Stomach (tissue), 8 donors: ENCODE data around the gene EIF3K. TPM values are rescaled to one million over a fixed set of nuclear protein-coding genes. Genes with fewer than 3 reads are reported as not detected.

ENCODE experiments used
- polyA plus RNA-seq, 3 donors: library from polyadenylated mRNA; stranded (reverse); fragments of 200-250 nt; gene quantifications; one replicate each; pipeline ENCODE4 v1.2.3, GENCODE V29; 2013
- total RNA-seq, 5 donors: library from RNA; depleted of rRNA; stranded (reverse); fragments of >200 nt; gene quantifications; one replicate each; pipeline versions ENCODE4 v1.1.0 to v1.2.3, GENCODE V29; 2014 to 2016
- donor health status: healthy with polysubstance abuse.
- donor health status: Bipolar disorder and iron deficiency.
- donor health status: healthy.

The EIF3K gene
- total and polyA plus RNA-seq, 8 donors, result 203 to 889 (median 348) TPM

Other genes with a start within 250 kb of the EIF3K start
- 100 to 1,000 TPM in 2 of 5 donors, 10 to 100 TPM in 3; 10.7 to 282 (median 92.4) TPM for gene PSMD8, start 244.6 kb upstream of the EIF3K start, total RNA-seq
- gene PSMD8, start 244.6 kb upstream of the EIF3K start, polyA plus RNA-seq, result 100 to 1,000 TPM in 2 of 3 donors, 10 to 100 TPM in 1; 99.3 to 150 (median 116) TPM
- gene GGN, start 231.2 kb upstream of the EIF3K start, total RNA-seq, result not detected
- gene GGN, start 231.2 kb upstream of the EIF3K start, polyA plus RNA-seq, result under 1 TPM in 2 of 3 donors, not detected in 1; 0.19 to 0.30 TPM
- gene SPRED3, start 230.5 kb upstream of the EIF3K start, total RNA-seq, result 1 to 10 TPM in 2 of 5 donors, not detected in 3; 1.7 to 3.6 TPM
- under 1 TPM in 2 of 3 donors, not detected in 1; 0.12 to 0.33 TPM for gene SPRED3, start 230.5 kb upstream of the EIF3K start, polyA plus RNA-seq
- gene FAM98C, start 216.1 kb upstream of the EIF3K start, total RNA-seq, result 100 to 1,000 TPM in 1 of 5 donors, 10 to 100 TPM in 3, 1 to 10 TPM in 1; 4.0 to 222 (median 18.7) TPM
- 10 to 100 TPM; 18.3 to 40.7 (median 35.1) TPM for gene FAM98C, start 216.1 kb upstream of the EIF3K start, polyA plus RNA-seq
- gene RASGRP4, start 193.0 kb upstream of the EIF3K start, total RNA-seq, result 1 to 10 TPM in 2 of 5 donors, under 1 TPM in 1, not detected in 2; 0.55 to 8.4 (median 4.0) TPM
- 1 to 10 TPM in 2 of 3 donors, under 1 TPM in 1; 0.40 to 1.8 (median 1.5) TPM for gene RASGRP4, start 193.0 kb upstream of the EIF3K start, polyA plus RNA-seq
- 10 to 100 TPM in 1 of 5 donors, 1 to 10 TPM in 2, under 1 TPM in 2; under 0.01 to 10.7 (median 1.7) TPM for gene RYR1, start 185.5 kb upstream of the EIF3K start, total RNA-seq
- 1 to 10 TPM in 1 of 3 donors, under 1 TPM in 2; 0.46 to 3.6 (median 0.68) TPM for gene RYR1, start 185.5 kb upstream of the EIF3K start, polyA plus RNA-seq
- gene MAP4K1, start 1.2 kb upstream of the EIF3K start, total RNA-seq, result 10 to 100 TPM in 1 of 5 donors, 1 to 10 TPM in 3, not detected in 1; 1.2 to 12.9 (median 5.2) TPM
- 1 to 10 TPM; 4.4 to 5.3 (median 5.0) TPM for gene MAP4K1, start 1.2 kb upstream of the EIF3K start, polyA plus RNA-seq
- 100 to 1,000 TPM; 254 to 343 (median 319) TPM for gene ACTN4, start 28.5 kb downstream of the EIF3K start, total RNA-seq
- gene ACTN4, start 28.5 kb downstream of the EIF3K start, polyA plus RNA-seq, result 10 to 100 TPM; 55.3 to 87.2 (median 75.0) TPM
- 10 to 100 TPM in 1 of 5 donors, 1 to 10 TPM in 4; 1.2 to 33.3 (median 4.8) TPM for gene CAPN12, start 125.3 kb downstream of the EIF3K start, total RNA-seq
- 10 to 100 TPM in 2 of 3 donors, 1 to 10 TPM in 1; 3.4 to 16.9 (median 16.3) TPM for gene CAPN12, start 125.3 kb downstream of the EIF3K start, polyA plus RNA-seq
- gene LGALS7, start 154.3 kb downstream of the EIF3K start, total RNA-seq, result 1 to 10 TPM in 1 of 5 donors, not detected in 4; 2.0 TPM
- 1,000 to 10,000 TPM in 1 of 3 donors, 1 to 10 TPM in 1, not detected in 1; 1.7 to 1,381 TPM for gene LGALS7, start 154.3 kb downstream of the EIF3K start, polyA plus RNA-seq
- not detected for gene LGALS7B, start 170.0 kb downstream of the EIF3K start, total RNA-seq
- gene LGALS7B, start 170.0 kb downstream of the EIF3K start, polyA plus RNA-seq, result 100 to 1,000 TPM in 1 of 3 donors, 1 to 10 TPM in 2; 3.6 to 980 (median 4.6) TPM
- gene LGALS4, start 193.8 kb downstream of the EIF3K start, total RNA-seq, result 1,000 to 10,000 TPM in 1 of 5 donors, 100 to 1,000 TPM in 3, 10 to 100 TPM in 1; 32.1 to 1,765 (median 113) TPM
- gene LGALS4, start 193.8 kb downstream of the EIF3K start, polyA plus RNA-seq, result 100 to 1,000 TPM in 1 of 3 donors, 10 to 100 TPM in 2; 23.5 to 627 (median 80.1) TPM
- gene ECH1, start 212.6 kb downstream of the EIF3K start, total RNA-seq, result 100 to 1,000 TPM in 2 of 5 donors, 10 to 100 TPM in 3; 32.9 to 720 (median 94.6) TPM
- gene ECH1, start 212.6 kb downstream of the EIF3K start, polyA plus RNA-seq, result 100 to 1,000 TPM; 161 to 270 (median 228) TPM
- gene HNRNPL, start 230.8 kb downstream of the EIF3K start, total RNA-seq, result 100 to 1,000 TPM; 148 to 242 (median 169) TPM
- 100 to 1,000 TPM; 111 to 151 (median 114) TPM for gene HNRNPL, start 230.8 kb downstream of the EIF3K start, polyA plus RNA-seq